Stimulated activated CD8-positive, alpha-beta memory T cell treated with anti-CD3 and anti-CD28 coated beads, Interleukin-12 subunit alpha, Interleukin-12 subunit beta, amount 100 ng/mL, for 24 hours (primary cell): ENCODE measurements around the gene HDAC9.

Source experiments
- DNase-seq: peaks from one replicate; pipeline ENCODE4 v3.0.0-alpha.2; 2020; ENCODE audit errors: extremely low read depth

The HDAC9 gene

GRCh38 chr7:18555120-18555519 is 59.6 kb downstream of the HDAC9 start:
- DNase-seq: no peak

DNA sequence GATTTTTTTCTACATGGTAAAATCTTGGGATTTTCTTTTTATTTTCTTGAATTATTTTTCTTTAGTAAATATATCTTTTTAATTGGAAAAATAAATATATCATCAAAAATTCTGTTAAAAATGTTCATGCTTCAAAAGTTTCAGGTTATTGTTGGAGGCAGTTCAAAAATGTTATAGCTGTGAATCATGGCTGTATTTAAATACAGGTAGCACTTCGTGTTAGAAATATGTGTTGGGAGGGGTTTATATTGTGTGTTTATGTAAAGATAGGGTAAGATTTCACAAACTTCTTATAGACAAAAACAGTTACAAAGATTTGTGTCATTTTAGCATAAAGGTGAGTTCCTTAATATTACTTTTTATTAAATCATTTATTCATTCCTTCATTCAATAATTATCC is 60.4 kb downstream of the HDAC9 start:
- no peak for DNase-seq

DNA sequence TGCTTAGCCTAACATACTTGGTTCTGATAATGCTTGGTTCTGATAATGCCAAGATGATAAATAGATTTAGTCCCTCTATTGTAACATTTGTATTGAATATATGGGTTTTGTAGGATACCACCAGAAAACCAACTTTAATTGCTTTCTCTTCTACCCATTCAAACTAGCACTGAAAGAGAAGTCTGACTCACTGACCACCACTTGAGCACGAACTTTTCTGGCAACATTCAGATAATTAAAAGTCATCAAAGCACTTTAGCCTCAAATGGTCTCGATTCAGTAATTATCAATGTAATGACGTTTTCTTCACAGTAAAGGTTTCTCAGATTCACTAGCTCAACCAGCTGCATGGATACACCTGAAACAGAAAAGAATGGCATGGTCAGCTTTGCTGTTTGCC is 63.0 kb downstream of the HDAC9 start:
- DNase-seq: no peak

DNA sequence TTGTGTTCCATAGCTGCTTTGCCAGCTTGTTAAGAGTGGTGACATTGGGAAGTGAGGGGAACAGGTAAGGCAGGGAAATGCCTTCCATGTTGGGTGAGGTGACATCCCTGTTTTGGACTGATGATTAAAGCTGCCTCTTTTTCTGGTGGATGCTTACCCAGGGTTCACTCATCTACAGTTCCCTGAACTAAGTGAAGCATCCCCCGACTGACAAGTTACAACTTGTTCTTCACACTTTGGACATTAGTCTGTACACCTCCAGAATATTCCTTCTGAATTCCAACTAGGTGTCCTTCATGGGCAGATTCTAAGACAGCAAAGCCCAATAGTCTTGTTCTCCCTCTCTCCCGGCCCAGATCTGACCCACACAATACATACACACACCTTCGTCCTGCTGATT is 63.4 kb downstream of the HDAC9 start:
- DNase-seq: no peak

DNA sequence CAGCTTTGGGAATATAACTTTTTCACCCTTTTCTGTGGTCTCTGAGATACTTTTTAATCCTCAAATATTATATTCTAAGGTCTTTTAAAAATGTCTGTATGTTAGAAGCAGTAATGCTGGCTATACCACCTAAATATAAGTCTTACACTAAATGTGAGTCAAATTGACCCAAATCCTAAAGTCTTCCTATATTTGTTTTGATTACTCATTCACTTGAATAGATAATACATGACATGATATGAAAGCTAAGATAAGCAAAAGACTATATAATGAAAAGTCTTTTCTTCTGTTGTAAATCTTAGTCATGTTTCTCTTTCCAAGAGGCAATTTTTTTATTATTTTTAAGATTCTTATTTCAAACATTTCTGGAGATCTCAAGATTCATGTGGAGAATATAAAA is 64.2 kb downstream of the HDAC9 start:
- DNase-seq: no peak

- no peak for DNase-seq
Observed at GRCh38 chr7:18564779-18565178, 69.2 kb downstream of the HDAC9 start.

GRCh38 chr7:18565337-18565736 is 69.8 kb downstream of the HDAC9 start:
- no peak for DNase-seq

- no peak for DNase-seq
Observed at GRCh38 chr7:18566205-18566604, 70.7 kb downstream of the HDAC9 start.

DNA sequence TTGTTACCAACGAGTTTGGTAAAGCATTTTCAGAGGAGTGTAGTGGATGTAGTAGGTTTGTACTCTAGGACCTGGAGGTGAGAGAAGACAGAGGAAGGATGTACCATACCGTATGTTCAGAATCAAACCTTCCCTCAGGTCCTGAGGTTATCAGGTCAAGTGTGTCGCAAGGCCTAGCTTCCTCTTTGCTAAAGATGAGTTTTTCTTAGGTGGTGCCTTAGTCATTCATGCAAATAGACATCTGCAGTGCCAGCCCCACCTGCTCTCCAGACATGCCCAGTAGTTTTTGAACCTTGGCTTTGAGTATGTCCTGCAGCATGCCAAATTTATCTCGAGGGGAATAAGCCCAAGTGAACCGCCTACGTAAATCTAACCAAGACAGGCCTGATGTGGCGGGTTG is 71.3 kb downstream of the HDAC9 start:
- DNase-seq: no peak

DNA sequence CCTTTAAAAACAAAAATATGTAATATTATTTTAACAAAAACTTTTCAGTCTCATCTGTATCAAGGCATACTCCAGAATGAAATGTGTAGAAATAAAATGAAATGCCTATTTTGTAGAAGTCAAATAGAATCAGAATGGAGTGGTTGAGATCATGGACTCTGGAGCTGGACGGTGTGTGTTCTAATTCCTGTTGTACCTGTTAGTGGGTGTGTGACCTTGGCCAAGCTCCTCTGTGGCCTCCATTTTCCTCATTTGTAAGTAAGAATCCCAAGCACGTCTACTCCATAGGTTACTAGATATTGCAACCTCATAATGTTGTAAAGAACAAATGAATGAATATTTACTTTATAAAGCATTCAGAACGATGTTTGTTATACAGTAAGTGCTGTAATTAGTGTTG is 74.9 kb downstream of the HDAC9 start:
- no peak for DNase-seq

- no peak for DNase-seq
Observed at GRCh38 chr7:18570890-18571478, 75.4 kb downstream of the HDAC9 start.

GRCh38 chr7:18572154-18572553 is 76.6 kb downstream of the HDAC9 start:
- no peak for DNase-seq

DNA sequence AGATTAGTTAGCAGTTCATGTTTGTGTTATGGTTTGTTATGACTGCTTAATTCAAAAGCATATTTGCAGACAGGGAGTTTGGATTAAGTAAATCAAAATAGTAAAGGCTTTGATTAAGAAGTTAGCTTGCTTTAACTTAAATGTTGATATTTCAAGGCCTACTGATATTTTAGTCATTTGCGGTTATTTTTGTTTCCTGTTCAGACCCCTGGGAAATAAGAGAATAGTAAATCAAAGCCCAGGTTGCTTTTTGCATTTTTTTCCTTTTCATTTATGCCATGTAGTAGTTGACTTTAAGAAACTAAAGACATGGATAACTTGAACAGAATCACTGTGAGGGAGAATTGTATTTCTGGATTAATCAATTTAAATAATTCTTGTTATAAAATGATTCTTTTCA is 77.3 kb downstream of the HDAC9 start:
- DNase-seq: no peak

GRCh38 chr7:18573410-18574234 is 78.1 kb downstream of the HDAC9 start:
- DNase-seq: no peak

GRCh38 chr7:18574235-18574540 is 78.6 kb downstream of the HDAC9 start:
- DNase-seq: no peak

DNA sequence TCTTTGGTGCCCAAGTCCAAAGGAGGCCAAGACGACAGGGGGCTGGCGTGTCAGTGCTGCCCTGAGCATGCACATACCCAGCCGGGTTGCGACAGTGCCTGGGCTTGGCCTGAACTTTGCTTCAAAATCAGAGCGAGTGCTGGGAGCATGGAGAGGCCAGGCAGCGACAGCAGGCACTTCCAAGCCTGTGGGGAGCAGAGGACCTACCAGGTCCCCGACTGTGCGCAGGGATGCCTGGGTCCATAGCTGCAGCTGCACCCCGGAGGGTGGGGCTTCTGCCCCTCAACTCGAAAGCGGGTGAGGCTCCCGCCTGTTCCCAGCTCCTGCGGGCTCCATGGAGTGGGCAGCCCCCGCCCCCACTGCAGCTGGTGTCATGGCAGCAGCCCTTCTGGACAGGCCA is 79.1 kb downstream of the HDAC9 start:
- DNase-seq: no peak

- DNase-seq: no peak
Observed at GRCh38 chr7:18575622-18576572, 80.3 kb downstream of the HDAC9 start.

GRCh38 chr7:18577096-18577771 is 81.7 kb downstream of the HDAC9 start:
- no peak for DNase-seq

DNA sequence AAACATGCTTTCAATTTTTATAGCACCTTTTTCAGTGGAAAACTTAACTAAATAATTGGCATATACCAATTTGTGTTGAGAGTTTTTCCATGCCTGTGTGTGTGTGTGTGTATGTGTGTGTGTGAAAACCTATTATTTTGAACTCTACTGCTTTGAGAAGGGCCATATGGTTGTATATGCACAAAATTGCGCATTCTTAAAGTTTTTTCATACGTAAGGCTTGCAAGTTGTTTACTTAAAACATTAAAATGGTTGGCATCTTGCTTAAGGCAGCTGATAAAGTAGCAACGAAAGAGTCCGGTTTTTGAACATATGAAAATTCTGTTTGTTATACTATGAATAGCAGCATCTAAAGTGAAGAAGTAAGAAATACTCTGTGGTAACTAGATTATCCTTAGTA is 84.1 kb downstream of the HDAC9 start:
- no peak for DNase-seq

GRCh38 chr7:18580950-18581349 is 85.4 kb downstream of the HDAC9 start:
- no peak for DNase-seq

- no peak for DNase-seq
Observed at GRCh38 chr7:18583305-18583704, 87.8 kb downstream of the HDAC9 start.

DNA sequence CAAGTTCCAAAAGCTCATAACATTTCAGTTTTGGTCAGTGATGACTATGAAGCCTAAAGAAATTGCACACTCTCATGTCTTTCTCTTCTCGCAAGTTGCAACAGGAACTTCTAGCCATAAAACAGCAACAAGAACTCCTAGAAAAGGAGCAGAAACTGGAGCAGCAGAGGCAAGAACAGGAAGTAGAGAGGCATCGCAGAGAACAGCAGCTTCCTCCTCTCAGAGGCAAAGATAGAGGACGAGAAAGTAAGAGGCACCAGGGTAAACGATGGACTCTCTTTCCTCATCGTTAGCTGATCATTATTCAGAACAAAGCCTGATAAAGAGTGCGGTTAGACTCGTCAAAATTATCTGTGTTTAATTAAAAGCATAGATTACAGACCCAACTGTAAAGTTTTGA is 94.7 kb downstream of the HDAC9 start:
- no peak for DNase-seq
